Caki2 (cell line): ENCODE data around the gene ERICH6B. TPM values are rescaled to one million over a fixed set of nuclear protein-coding genes. Genes with fewer than 3 reads are reported as not detected.

Experiments used
- DNase-seq: peaks from one replicate; pipeline ENCODE4 v3.0.0-alpha.2; 2015; ENCODE audit warnings: low read depth
- in situ Hi-C: cut with HindIII; loops from 2 replicates; pipeline ENCODE4 v1.10.0; 2016; ENCODE audit warnings: low sequenced_read_pairs, low pct_unique_long_range_greater_than_20kb, mixed read lengths
- total RNA-seq: library from RNA; depleted of rRNA; stranded (reverse); fragments of >200 nt; shearing (Covaris generic); gene quantifications from 2 replicates; pipeline ENCODE4 v1.2.3, GENCODE V29; 2014; ENCODE audit warnings: low replicate concordance; rRNA removed

Gene ERICH6B
- total RNA-seq, 1 experiment from 2014 or later = not detected

DNA sequence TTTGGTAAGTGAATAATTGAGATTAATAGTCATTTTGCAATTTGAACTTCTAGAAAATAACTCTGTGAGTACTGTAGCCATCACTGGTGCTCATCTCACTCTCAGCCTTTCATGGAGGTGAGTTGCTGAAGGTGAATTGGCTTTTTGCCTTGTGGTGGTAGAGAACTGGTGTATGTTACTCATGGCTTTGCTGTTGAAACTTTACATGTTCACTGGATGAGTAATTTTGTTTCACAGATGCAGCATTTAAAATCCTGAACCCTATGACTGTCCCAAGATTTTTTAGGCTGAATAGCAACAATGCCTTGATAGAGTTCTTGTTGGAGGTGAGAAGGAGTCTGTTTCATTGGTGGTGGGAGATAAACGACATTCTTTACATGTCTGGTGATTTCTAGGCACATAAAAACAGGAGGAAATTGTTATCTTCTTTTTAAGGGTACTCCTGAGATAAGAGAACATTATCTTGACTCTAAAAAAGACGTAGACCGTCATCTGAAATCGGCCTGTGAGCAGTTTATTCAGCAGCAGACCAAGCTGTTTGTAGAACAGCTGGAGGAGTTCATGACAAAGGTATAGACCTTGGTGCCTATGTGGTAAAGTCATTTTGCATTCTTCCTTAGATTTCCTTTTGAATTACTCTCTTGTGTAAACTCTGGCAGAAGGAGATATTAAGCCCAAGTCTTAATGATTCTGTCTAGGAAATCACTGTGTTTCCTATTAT is 96.9 kb downstream of the ERICH6B start:
- in situ Hi-C loops = no loop called here
- DNase-seq = no peak

DNA sequence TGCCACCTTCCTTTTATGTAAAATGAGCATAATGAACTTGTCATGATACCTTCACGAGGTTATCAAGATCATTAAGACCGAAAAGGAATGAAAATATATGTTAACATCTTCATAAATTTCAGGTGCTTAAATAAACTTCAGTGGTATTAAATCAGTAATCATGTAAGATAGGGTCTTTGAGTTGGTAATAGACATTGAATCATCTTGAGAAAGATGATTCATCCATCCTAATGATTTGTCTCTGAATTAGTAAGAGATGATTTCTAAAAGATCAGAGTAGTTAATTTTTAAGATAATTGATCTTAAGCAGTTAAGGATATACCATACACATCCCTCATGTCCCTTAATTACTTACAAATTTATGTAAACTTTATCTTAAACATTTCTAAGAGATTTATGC is 98.8 kb downstream of the ERICH6B start:
- in situ Hi-C loops = no loop called here
- no peak for DNase-seq

DNA sequence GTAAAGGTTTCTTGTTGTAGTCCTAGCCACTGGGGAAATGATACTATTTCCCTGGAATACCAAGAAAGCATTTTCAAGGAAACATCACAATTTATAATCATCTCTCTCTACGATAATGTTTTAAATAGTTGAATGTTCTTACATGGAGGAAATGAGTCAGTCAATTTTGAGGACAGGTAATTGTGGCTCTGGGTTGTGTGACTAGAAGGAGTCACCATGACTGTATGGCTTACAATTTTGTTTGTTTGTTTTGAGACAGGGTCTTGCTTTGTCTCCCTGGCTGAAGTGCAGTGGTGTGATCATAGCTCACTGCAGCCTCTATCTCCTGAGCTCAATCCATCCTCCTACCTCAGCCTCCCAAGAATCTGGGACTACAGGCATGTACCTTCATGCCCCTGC is 103.4 kb downstream of the ERICH6B start:
- no peak for DNase-seq
- in situ Hi-C loops = no loop called here

- DNase-seq = peak; percentile 51
- in situ Hi-C loops = no loop called here
Measured at GRCh38 chr13:45511310-45512097, 104.0 kb downstream of the ERICH6B start.

GRCh38 chr13:45510672-45511071 is 104.9 kb downstream of the ERICH6B start:
- in situ Hi-C loops = no loop called here
- no peak for DNase-seq

DNA sequence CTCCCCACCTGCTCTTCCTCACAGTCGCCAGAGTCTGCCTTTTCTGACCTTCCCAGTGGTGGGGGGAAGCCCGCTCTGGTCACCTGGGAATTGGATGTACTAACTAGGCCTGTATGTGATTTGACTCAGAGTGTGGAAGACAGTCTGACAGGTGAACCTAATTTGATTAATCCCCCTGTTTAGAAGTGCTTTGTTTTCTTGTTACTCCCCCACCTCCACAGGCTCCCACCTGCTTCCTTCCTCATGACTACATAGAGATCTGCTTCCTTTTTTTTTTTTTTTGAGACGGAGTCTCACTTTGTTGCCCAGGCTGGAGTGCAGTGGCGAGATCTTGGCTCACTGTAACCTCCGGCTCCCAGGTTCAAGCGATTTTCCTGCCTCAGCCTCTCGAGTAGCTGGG is 106.8 kb downstream of the ERICH6B start:
- in situ Hi-C loops = no loop called here
- DNase-seq = no peak

DNA sequence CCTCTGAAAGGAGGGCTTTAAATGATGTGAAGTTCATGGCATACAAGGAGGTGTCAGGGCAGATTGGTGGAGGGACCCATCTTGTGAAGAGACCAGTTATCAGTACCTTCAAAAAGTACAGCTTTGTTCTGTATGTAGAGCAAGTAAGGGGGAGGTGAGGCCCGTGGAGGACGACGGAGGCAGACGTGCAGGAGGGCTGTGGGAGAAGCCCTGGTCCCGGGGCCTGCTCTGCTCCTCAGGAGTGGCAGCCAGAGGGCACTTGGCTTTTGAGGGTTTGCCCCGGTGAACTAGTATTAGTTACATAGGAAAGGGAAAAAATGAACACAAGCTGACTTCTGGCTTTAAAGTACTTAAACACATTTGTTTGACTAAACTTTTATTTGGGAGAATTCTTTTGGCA is 108.7 kb downstream of the ERICH6B start:
- in situ Hi-C loops = no loop called here
- DNase-seq = no peak

DNA sequence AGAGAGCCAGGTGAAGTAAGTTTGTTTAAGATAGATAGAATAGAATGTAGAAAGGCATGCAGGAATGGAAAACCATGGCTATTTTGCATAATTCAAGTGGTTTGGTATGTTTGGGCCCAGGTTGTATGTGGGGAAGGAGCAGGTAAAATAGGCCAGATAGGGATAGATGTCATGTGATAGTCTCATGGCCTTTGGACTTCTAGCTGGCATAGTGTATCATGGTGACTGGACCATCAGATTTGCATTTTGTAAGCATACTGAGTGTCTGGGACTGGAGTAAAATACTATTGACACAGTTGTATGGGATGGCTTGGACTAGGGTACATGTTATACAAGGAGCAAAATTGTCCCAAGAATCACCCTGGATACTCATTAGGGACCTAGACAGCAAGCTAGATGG is 111.9 kb downstream of the ERICH6B start:
- DNase-seq = no peak
- in situ Hi-C loops = no loop called here

- DNase-seq = no peak
- in situ Hi-C loops = no loop called here
Measured at GRCh38 chr13:45501175-45501526, 114.4 kb downstream of the ERICH6B start.

- DNase-seq = peak; percentile 71
- in situ Hi-C loops = no loop called here
Measured at GRCh38 chr13:45500492-45501174, 114.9 kb downstream of the ERICH6B start.

DNA sequence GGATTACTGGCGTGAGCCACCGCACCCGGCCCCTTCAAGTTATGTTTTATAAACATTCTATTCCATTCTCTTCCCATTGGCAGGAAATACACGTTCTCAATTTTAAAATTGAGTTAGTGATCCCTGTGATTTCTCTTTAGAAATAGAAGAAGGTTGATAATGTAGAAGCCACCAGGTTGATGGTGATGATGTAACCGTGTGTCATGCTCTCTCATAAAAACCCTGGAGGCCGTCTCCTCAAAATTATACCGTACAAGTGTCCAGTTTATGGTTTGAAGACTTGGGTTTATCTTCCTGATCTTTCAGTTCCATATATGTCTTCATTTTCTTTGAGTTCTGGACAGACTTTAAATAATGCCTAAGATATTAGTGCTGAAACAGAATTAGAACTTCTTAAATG is 118.6 kb downstream of the ERICH6B start:
- in situ Hi-C loops = no loop called here
- no peak for DNase-seq

- no peak for DNase-seq
- in situ Hi-C loops = no loop called here
Measured at GRCh38 chr13:45492538-45492937, 123.0 kb downstream of the ERICH6B start.

Other genes with a start within 250 kb of the ERICH6B start
- 5.6 and 6.0 TPM in 2 replicates for gene SLC25A30, start 197.4 kb downstream of the ERICH6B start, total RNA-seq
- 11.1 and 12.4 TPM in 2 replicates for gene COG3, start 150.8 kb downstream of the ERICH6B start, total RNA-seq
- gene CBY2, start 86.6 kb upstream of the ERICH6B start, total RNA-seq = not detected in 2 replicates
- gene SIAH3, start 236.0 kb upstream of the ERICH6B start, total RNA-seq = not detected in 2 replicates